B cell (primary cell): ENCODE results near the gene PTH2R. TPM values are rescaled to one million over a fixed set of nuclear protein-coding genes. Genes with fewer than 3 reads are reported as not detected.

Experiments used
- ATAC-seq: fragments of 200-7000 bp; cut with Tn5 transposase; one replicate; pipeline ENCODE4 v1.10.0; 2021; ENCODE audit warnings: low read depth, mild to moderate bottlenecking, moderate number of reproducible peaks, moderate library complexity
- CTCF ChIA-PET: fragments of 350-600 bp; sonication (Branson Sonifier 250); formaldehyde crosslinking; loops from one replicate; lab custom pipeline; 2021; ENCODE audit warnings: antibody characterized with exemption, inconsistent platforms; lab: Charles Lee
- POLR2A ChIA-PET: fragments of 350-600 bp; sonication (Branson Sonifier 250); formaldehyde crosslinking; loops from one replicate; lab custom pipeline; 2021; ENCODE audit warnings: antibody characterized with exemption; lab: Charles Lee
- DNase-seq: peaks from one replicate; pipeline ENCODE4 v3.0.0; 2013
- H2AFZ ChIP-seq: 2 replicates; pipeline ENCODE4 v1.6.1; 2012; ENCODE audit warnings: mild to moderate bottlenecking, low read depth, low read length; ENCODE audit not compliant: insufficient read depth, poor library complexity, severe bottlenecking
- H3K27ac ChIP-seq, 2 donors: 1 replicate in 1 of 2; 2 replicates in 1 of 2; pipeline ENCODE4 v1.5.1; 2012 to 2013; ENCODE audit warnings: low read length in 2 of 2, mild to moderate bottlenecking in 2 of 2, moderate library complexity in 1 of 2
- H3K27me3 ChIP-seq, 4 experiments: fragments of 200-600 bp in 1 of 4; sonication (generic) in 1 of 4; replicated peaks in 1 of 4; 1 replicate in 2 of 4; 2 replicates in 2 of 4; pipeline versions ENCODE4 v1.6.1 to v1.7.0; 2013 to 2016; ENCODE audit warnings: low read length in 3 of 4, mild to moderate bottlenecking in 2 of 4, mixed read lengths in 1 of 4, moderate library complexity in 1 of 4; ENCODE audit not compliant: insufficient read depth in 4 of 4, control insufficient read depth in 3 of 4; ENCODE audit errors: control extremely low read depth in 1 of 4
- H3K36me3 ChIP-seq, 2 experiments: replicated peaks in 1 of 2; 1 replicate in 1 of 2; 2 replicates in 1 of 2; pipeline versions ENCODE4 v1.6.1 to v1.7.1; 2013; ENCODE audit warnings: low read length in 1 of 2; ENCODE audit not compliant: insufficient read depth in 2 of 2, control insufficient read depth in 1 of 2; ENCODE audit errors: control extremely low read depth in 1 of 2, extremely low read depth in 1 of 2
- H3K4me1 ChIP-seq, 2 donors: fragments of 200-600 bp in 1 of 2; sonication (generic) in 1 of 2; 1 replicate in 1 of 2; 2 replicates in 1 of 2; pipeline versions ENCODE4 v1.5.1 to v1.6.1; 2013 to 2017; ENCODE audit warnings: low read length in 2 of 2; ENCODE audit not compliant: control insufficient read depth in 2 of 2, insufficient read depth in 2 of 2
- H3K4me2 ChIP-seq: replicated peaks from 2 replicates; pipeline ENCODE3; 2012; ENCODE audit warnings: mild to moderate bottlenecking, low read depth, low read length; ENCODE audit not compliant: poor library complexity, severe bottlenecking
- H3K4me3 ChIP-seq, 5 experiments: fragments of 200-600 bp in 1 of 5; sonication (generic) in 1 of 5; 1 replicate in 3 of 5; 2 replicates in 2 of 5; pipeline versions ENCODE4 v1.5.1 to v1.7.0; 2011 to 2016; ENCODE audit warnings: low read length in 4 of 5, mild to moderate bottlenecking in 4 of 5, low read depth in 2 of 5, control low read depth in 1 of 5, moderate library complexity in 1 of 5; ENCODE audit not compliant: insufficient read depth in 1 of 5; ENCODE audit errors: control extremely low read depth in 1 of 5, extremely low read depth in 1 of 5
- H3K79me2 ChIP-seq: fragments of 200-600 bp; sonication (generic); one replicate; pipeline ENCODE4 v1.6.0; 2016; ENCODE audit warnings: low read length; ENCODE audit not compliant: control insufficient read depth, insufficient read depth
- H3K9ac ChIP-seq: fragments of 200-600 bp; sonication (generic); 2 replicates; pipeline ENCODE4 v1.6.1; 2017; ENCODE audit warnings: mild to moderate bottlenecking, low read length, moderate library complexity
- H3K9me3 ChIP-seq, 3 donors: one replicate each; pipeline versions ENCODE4 v1.6.1 to v1.7.1; 2013; ENCODE audit warnings: low read length in 2 of 3; ENCODE audit not compliant: control insufficient read depth in 2 of 3, insufficient read depth in 1 of 3; ENCODE audit errors: control extremely low read depth in 1 of 3
- H4K20me1 ChIP-seq: 2 replicates; pipeline ENCODE4 v1.6.0; 2012; ENCODE audit warnings: mild to moderate bottlenecking, low read length; ENCODE audit not compliant: insufficient read depth, control insufficient read depth, poor library complexity, severe bottlenecking
- H3K27ac Mint-ChIP-seq: one replicate; pipeline ENCODE4 v1.8.0; 2021; ENCODE audit warnings: mixed read lengths
- H3K27me3 Mint-ChIP-seq: one replicate; pipeline ENCODE4 v1.8.0; 2021; ENCODE audit warnings: mixed read lengths
- H3K4me1 Mint-ChIP-seq: one replicate; pipeline ENCODE4 v1.8.0; 2021; ENCODE audit warnings: mixed read lengths
- H3K4me3 Mint-ChIP-seq: one replicate; pipeline ENCODE4 v1.8.0; 2021; ENCODE audit warnings: mixed read lengths
- H3K9me3 Mint-ChIP-seq: one replicate; pipeline ENCODE4 v1.8.0; 2022; ENCODE audit warnings: mixed read lengths; ENCODE audit not compliant: insufficient read depth
- EZH2 ChIP-seq: IDR thresholded peaks from 2 replicates; pipeline ENCODE4 v1.6.1; 2012; ENCODE audit warnings: borderline replicate concordance, low read depth, mild to moderate bottlenecking, moderate library complexity, low read length; ENCODE audit not compliant: insufficient read depth, poor library complexity, severe bottlenecking
- WGBS: methylation state at CpG from one replicate; pipeline ENCODE4 v1.1.5; 2013; ENCODE audit warnings: missing lambda C conversion rate; ENCODE audit not compliant: insufficient coverage; 5-methylcytosine and 5-hydroxymethylcytosine counted together
- intact Hi-C: fragments of 100-400 bp; cut with micrococcal nuclease; formaldehyde crosslinking; loops from one replicate; pipeline ENCODE4 v1.10.0; 2022
- polyA plus RNA-seq: library from polyadenylated mRNA; depleted of rRNA; stranded (reverse); fragments of >200 nt; gene quantifications from 2 replicates; pipeline ENCODE4 v1.2.3, GENCODE V29; 2012
- total RNA-seq, 2 donors: library from RNA; stranded (reverse); fragments of 120-200 nt in 1 of 2; gene quantifications; 1 replicate in 1 of 2; 2 replicates in 1 of 2; pipeline versions ENCODE4 v1.2.3 to v1.2.4, GENCODE V29; 2013 to 2022
- TF ChIP-seq, protein P1 (sequence below): fragments of 200-600 bp; IDR thresholded peaks from one replicate; pipeline ENCODE4 v1.8.0; 2022; ENCODE audit warnings: antibody characterized with exemption, mild to moderate bottlenecking

Gene PTH2R
- total and polyA plus RNA-seq, 2 donors (not counting 1 experiment from before 2014, with no cell fraction given): 0.34 to 0.84 TPM

DNA sequence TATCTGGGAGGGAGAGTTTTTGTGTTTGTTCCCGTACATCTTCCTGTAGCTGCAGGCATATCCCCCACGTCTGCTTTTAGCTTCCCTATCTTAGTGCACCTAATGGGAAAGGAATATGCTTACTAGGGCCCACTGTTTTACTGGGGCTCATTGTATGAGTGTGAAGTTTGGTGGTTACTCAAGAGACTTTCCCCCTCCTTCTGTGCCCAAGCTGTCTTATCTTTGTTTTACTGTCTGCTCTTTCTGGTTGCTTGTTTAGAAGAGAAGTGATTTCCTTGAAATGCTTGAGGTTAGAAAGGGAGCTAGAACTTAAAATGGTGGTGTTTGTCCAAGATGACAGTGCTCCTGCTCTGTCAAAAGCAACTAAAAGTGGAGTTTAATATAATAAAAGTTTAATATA is 7.3 kb downstream of the PTH2R start:
- Mint-ChIP-seq H3K4me1 (no peaks in the 10 kb centered on the region), H3K4me3 (no peak overlapping the region), H3K27ac (no peak overlapping the region), H3K9me3 (no peaks in the 10 kb centered on the region), H3K27me3 (peaks cover 23% of the 10 kb centered on the region)
- H3K4me2 ChIP-seq: no peak overlapping the region
- no peak overlapping the region for H3K9ac ChIP-seq
- H3K27ac ChIP-seq: no peak overlapping the region
- ATAC-seq (no peak), DNase-seq (no peak)
- H3K4me1 ChIP-seq: peaks cover 0 to 3% of the 10 kb centered on the region in 2 donors
- POLR2A ChIA-PET: no interaction called here
- intact Hi-C loops: no loop called here
- no peaks in the 10 kb centered on the region for H3K9me3 ChIP-seq
- no peaks in the 10 kb centered on the region for H3K79me2 ChIP-seq
- no peaks in the 10 kb centered on the region for H4K20me1 ChIP-seq
- H3K4me3 ChIP-seq: no peak overlapping the region
- no CpG with 5 or more reads among the region's 2 CpGs for WGBS
- H3K36me3 ChIP-seq: no peaks in the 10 kb centered on the region
- no peak overlapping the region for H2AFZ ChIP-seq
- CTCF ChIA-PET: no interaction called here
- TF ChIP-seq, protein P1, sequence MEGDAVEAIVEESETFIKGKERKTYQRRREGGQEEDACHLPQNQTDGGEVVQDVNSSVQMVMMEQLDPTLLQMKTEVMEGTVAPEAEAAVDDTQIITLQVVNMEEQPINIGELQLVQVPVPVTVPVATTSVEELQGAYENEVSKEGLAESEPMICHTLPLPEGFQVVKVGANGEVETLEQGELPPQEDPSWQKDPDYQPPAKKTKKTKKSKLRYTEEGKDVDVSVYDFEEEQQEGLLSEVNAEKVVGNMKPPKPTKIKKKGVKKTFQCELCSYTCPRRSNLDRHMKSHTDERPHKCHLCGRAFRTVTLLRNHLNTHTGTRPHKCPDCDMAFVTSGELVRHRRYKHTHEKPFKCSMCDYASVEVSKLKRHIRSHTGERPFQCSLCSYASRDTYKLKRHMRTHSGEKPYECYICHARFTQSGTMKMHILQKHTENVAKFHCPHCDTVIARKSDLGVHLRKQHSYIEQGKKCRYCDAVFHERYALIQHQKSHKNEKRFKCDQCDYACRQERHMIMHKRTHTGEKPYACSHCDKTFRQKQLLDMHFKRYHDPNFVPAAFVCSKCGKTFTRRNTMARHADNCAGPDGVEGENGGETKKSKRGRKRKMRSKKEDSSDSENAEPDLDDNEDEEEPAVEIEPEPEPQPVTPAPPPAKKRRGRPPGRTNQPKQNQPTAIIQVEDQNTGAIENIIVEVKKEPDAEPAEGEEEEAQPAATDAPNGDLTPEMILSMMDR: no peak
- TF ChIP-seq EZH2: no peak
- peaks cover 0 to 13% (median 5%) of the 10 kb centered on the region in 4 experiments for H3K27me3 ChIP-seq

DNA sequence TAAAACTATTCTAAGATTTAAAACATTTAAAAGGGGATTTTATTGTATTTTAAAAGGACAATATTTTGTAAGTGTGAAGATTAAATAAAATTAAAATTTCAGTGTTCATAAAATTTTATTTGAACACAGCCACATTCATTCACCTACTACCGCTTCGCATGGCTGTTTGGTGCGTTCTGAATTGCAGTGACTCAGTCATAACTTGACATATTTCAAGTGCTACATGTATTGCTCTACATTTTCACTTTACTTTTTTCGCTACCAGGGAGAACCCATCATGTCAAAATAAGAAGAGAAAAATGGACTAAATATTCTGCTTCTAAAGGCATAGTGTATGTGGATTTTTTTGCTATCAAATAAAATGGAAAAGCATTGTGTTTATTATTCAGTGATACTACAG is 8.7 kb downstream of the PTH2R start:
- Mint-ChIP-seq H3K27ac (no peak overlapping the region), H3K9me3 (no peaks in the 10 kb centered on the region), H3K4me1 (no peaks in the 10 kb centered on the region), H3K4me3 (no peak overlapping the region), H3K27me3 (peaks cover 15% of the 10 kb centered on the region)
- POLR2A ChIA-PET: no interaction called here
- H3K36me3 ChIP-seq: no peaks in the 10 kb centered on the region
- WGBS: 60% methylated on average over 1 of the region's 4 CpGs
- DNase-seq (no peak), ATAC-seq (no peak)
- no peak overlapping the region for H3K9ac ChIP-seq
- TF ChIP-seq, protein P1: no peak
- no peak for TF ChIP-seq EZH2
- H3K27me3 ChIP-seq: peaks cover 0 to 5% (median 3%) of the 10 kb centered on the region in 4 experiments
- no peaks in the 10 kb centered on the region for H3K9me3 ChIP-seq
- no peak overlapping the region for H3K27ac ChIP-seq
- intact Hi-C loops: no loop called here
- H4K20me1 ChIP-seq: no peaks in the 10 kb centered on the region
- no peak overlapping the region for H3K4me3 ChIP-seq
- H3K4me2 ChIP-seq: no peak overlapping the region
- H2AFZ ChIP-seq: no peak overlapping the region
- CTCF ChIA-PET: no interaction called here
- H3K79me2 ChIP-seq: no peaks in the 10 kb centered on the region
- H3K4me1 ChIP-seq: peaks cover 0 to 3% of the 10 kb centered on the region in 2 donors
